PC-3 (cell line): ENCODE measurements around the gene MRPL45.

Experiments used
- CTCF ChIP-seq: fragments of 300-600 bp; sonication (generic); conservative IDR thresholded peaks from 2 replicates; pipeline ENCODE4 v1.5.1; 2017; ENCODE audit warnings: antibody characterized with exemption, low read depth, mild to moderate bottlenecking, low read length
- EZH2 ChIP-seq: fragments of 300-600 bp; sonication (generic); IDR thresholded peaks from one replicate; pipeline ENCODE4 v1.6.1; 2017; ENCODE audit warnings: antibody characterized with exemption, mild to moderate bottlenecking, low read length; ENCODE audit not compliant: unreplicated experiment
- EZH2phosphoT487 ChIP-seq: fragments of 300-600 bp; sonication (generic); IDR thresholded peaks from 2 replicates; pipeline ENCODE4 v1.6.1; 2018; ENCODE audit warnings: mild to moderate bottlenecking, antibody characterized with exemption, low read length, borderline replicate concordance

- no peak for TF ChIP-seq CTCF
- no peak for TF ChIP-seq EZH2
- TF ChIP-seq EZH2phosphoT487 = no peak
These were observed 67.8 kb downstream of the MRPL45 start for GRCh38 chr17:38364741-38365140.
